GM12878 (cell line): Measurements from ENCODE around the gene CCDC85B.

Experiments used
- CREB1 ChIP-seq: IDR thresholded peaks from 2 replicates; pipeline ENCODE4 v1.6.1; 2012; ENCODE audit warnings: low read depth, mild to moderate bottlenecking, inconsistent platforms
- CTCF ChIP-seq, 3 experiments: IDR thresholded peaks in 2 of 3; conservative IDR thresholded peaks in 1 of 3; 2 replicates each; pipeline ENCODE4 v1.5.1; 2011; ENCODE audit warnings: low read depth in 3 of 3, low read length in 3 of 3, mild to moderate bottlenecking in 3 of 3, control low read depth in 2 of 3, moderate library complexity in 2 of 3, inconsistent platforms in 1 of 3, mixed read lengths in 1 of 3; ENCODE audit not compliant: control insufficient read depth in 2 of 3, insufficient read depth in 1 of 3; ENCODE audit errors: extremely low read depth in 1 of 3
- GABPA ChIP-seq: IDR thresholded peaks from 2 replicates; pipeline ENCODE4 v1.6.1; 2014; ENCODE audit warnings: antibody characterized with exemption, low read depth, mild to moderate bottlenecking, inconsistent platforms
- NFYA ChIP-seq: IDR thresholded peaks from 2 replicates; pipeline ENCODE4 v1.6.1; 2011; ENCODE audit warnings: low read depth, mild to moderate bottlenecking, low read length, improper control_type of control experiment, borderline replicate concordance
- RAD21 ChIP-seq: IDR thresholded peaks from 2 replicates; pipeline ENCODE4 v1.6.1; 2011; ENCODE audit warnings: mild to moderate bottlenecking, low read depth, low read length, moderate library complexity; ENCODE audit not compliant: insufficient read depth
- RB1 ChIP-seq: fragments of 450-650 bp; formaldehyde crosslinking; IDR thresholded peaks from 2 replicates; pipeline ENCODE4 v1.6.1; 2017; ENCODE audit warnings: mild to moderate bottlenecking, borderline replicate concordance
- SIN3A ChIP-seq: IDR thresholded peaks from 2 replicates; pipeline ENCODE4 v1.6.1; 2012; ENCODE audit warnings: low read depth, low read length, improper control_type of control experiment
- SMC3 ChIP-seq: IDR thresholded peaks from 2 replicates; pipeline ENCODE4 v1.6.1; 2011; ENCODE audit warnings: low read length, improper control_type of control experiment, borderline replicate concordance
- USF1 ChIP-seq: IDR thresholded peaks from 2 replicates; pipeline ENCODE4 v1.6.1; 2011; ENCODE audit warnings: borderline replicate concordance, low read depth, mild to moderate bottlenecking, moderate library complexity, mixed read lengths, low read length; ENCODE audit not compliant: insufficient read depth; ENCODE audit errors: extremely low read length
- YY1 ChIP-seq: IDR thresholded peaks from 2 replicates; pipeline ENCODE4 v1.6.1; 2011; ENCODE audit warnings: low read depth, mild to moderate bottlenecking, low read length

DNA sequence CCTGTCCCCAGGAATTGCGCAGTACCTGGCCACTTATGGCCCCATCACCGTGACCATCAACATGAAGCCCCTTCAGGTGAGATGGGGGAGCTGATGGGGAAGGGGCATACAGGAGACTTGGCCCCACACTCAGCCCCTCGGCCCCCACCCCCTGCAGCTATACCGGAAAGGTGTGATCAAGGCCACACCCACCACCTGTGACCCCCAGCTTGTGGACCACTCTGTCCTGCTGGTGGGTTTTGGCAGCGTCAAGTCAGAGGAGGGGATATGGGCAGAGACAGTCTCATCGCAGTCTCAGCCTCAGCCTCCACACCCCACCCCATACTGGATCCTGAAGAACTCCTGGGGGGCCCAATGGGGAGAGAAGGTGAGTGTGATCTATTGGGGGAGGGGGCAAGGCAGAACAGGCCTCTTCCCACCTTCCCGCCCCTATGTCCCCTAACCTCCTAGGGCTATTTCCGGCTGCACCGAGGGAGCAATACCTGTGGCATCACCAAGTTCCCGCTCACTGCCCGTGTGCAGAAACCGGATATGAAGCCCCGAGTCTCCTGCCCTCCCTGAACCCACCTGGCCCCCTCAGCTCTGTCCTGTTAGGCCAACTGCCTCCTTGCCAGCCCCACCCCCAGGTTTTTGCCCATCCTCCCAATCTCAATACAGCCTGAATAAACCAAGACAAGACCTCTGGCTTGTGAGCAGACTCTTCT is 7.3 kb upstream of the CCDC85B start:
- TF ChIP-seq GABPA = no peak
- TF ChIP-seq USF1 = no peak
- no peak for TF ChIP-seq SIN3A
- no peak for TF ChIP-seq CTCF (IDR thresholded peaks at IDR 0.05 in 2 of 3, conservative IDR thresholded peaks at IDR 0.05 in 1 of 3; ENCODE audit: control insufficient read depth in 2 of 3, extremely low read depth in 1 of 3, insufficient read depth in 1 of 3, low read depth in 3 of 3, low read length in 3 of 3)
- no peak for TF ChIP-seq YY1
- no peak for TF ChIP-seq RB1
- TF ChIP-seq SMC3 = no peak
- no peak for TF ChIP-seq RAD21
- TF ChIP-seq CREB1 = no peak
- TF ChIP-seq NFYA = no peak
